Subcutaneous adipose tissue (tissue), 4 donors: ENCODE data around the gene TUBGCP6. TPM values are rescaled to one million over a fixed set of nuclear protein-coding genes. Genes with fewer than 3 reads are reported as not detected.

ENCODE experiments used
- CTCF ChIP-seq: fragments of 450-650 bp; IDR thresholded peaks from one replicate; pipeline ENCODE4 v1.5.1; 2016; ENCODE audit warnings: low read depth, mild to moderate bottlenecking, control low read depth, antibody characterized with exemption, moderate library complexity
- total RNA-seq, 4 donors: library from RNA; depleted of rRNA; stranded (reverse); fragments of >200 nt; gene quantifications; one replicate each; pipeline ENCODE4 v1.1.0, GENCODE V29; 2016

The TUBGCP6 gene
- total RNA-seq, 4 donors from 2014 or later, result 21.1 to 60.3 (median 25.6) TPM

DNA sequence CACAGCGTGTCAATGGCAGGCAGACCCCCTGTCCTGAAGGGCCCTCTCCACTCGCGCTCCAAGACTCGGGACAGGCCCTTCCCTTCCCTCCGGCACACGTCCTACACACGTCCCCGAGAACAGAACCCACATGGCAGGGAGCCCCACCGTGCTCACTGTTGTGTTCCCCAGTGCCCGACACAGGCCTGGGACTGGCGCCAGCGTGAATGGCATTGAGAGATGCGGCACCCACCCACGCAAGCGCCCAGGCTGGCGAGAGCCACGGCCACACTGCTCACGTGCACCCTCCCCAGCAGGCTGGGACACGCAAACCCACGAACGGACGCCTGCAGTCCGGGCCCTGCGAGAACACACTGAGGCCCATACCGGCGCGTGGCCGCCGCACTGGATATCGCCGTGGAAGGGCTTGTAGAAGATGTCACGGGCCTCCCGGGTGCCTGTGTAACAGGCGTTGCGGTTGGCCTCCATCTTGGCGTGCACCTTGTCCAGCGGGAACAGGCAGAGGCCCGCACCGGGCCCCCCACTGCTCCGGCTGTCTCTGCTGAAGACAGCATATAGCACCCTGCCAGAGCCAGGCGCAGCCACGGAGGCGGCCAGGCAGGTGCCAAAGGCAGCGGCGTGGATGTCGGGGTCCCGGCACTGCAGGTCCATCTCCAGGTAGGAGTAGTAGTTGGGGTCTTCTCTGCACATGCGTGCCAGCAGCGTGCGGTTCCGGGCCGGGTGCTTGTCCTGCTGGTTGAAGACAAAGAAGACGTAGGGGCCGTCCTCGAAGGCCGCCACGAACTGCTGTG lies 44.5 kb upstream of the TUBGCP6 start:
- no peak for TF ChIP-seq CTCF

GRCh38 chr22:50287731-50288130 lies 42.9 kb upstream of the TUBGCP6 start:
- no peak for TF ChIP-seq CTCF

DNA sequence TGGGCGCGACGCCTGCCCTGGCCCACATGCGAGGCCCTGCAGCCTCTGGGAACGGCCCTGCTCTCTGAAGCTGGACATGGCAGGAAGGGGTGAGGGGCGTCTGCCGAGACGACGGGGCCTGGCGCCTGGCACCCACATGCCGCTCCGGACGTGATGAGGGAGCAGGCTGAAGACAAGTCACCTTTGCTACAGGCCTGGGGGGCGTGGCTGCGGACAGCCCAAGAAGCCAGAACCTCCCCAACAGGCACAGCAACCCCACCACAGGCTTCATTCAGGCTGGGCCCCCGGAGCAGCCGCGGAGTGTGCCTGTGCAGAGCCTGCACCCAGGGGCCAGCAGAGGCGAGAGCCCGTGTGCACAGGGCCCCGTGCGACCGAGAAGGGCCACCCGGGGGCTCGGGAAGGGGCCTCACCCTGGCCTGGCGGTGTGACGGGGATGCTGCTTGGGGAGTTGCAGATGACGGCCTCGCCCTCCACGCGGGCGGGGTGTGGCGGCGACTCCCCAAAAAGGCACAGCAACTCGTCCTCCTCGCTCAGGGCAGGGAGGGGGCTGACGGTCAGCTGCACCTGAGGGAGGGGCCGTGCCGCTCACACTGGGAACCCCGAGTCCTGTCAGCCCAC lies 42.0 kb upstream of the TUBGCP6 start:
- TF ChIP-seq CTCF, result no peak

- no peak for TF ChIP-seq CTCF
Observed at GRCh38 chr22:50286275-50286674, 41.5 kb upstream of the TUBGCP6 start.

DNA sequence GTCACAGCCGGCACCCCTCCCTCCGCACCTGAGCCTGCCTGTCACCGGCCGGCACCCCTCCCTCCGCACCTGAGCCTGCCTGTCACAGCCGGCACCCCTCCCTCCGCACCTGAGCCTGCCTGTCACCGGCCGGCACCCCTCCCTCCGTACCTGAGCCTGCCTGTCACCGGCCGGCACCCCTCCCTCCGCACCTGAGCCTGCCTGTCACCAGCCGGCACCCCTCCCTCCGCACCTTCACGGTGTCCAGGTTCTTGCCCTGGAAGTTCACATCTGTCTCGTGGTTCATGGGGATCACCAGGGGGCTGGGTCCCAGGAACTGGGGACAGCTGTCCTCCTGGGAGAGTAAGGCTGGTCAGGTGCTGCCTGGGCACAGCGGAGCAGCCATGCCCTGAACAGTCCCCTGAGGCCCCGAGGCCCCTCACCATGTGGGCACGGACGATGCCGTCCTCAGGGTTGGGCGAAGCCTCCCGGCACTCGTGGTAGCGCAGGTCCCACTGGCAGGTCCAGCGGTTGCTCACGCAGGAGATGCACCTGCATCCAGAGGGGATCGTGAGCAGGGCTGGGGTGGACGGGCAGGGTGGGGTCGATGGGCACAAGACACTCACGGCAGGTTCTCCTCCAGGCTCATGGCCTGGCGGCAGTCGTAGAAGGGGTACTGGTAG lies 40.9 kb upstream of the TUBGCP6 start:
- TF ChIP-seq CTCF, result no peak

DNA sequence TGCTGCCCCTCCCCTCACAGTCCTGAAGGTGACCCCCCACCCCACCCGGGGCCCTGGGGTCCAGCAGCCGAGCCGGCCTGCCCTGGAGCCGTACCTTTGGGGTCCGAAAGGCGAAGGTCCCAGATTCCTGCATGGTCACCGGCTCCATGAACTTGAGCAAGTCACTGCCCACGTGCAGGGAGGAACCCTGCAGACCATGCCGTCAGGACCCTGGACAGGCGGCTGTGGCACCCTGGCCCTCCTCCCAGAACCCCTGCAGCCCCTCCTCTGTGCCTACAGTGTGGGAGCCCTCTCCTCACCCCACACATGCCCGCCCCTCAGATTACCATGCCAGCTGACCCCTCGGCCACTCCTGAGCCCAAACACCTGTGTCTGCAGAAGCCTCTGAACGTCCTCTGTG lies 39.7 kb upstream of the TUBGCP6 start:
- TF ChIP-seq CTCF, result no peak

- TF ChIP-seq CTCF, result no peak
Observed at GRCh38 chr22:50283821-50284220, 39.0 kb upstream of the TUBGCP6 start.
